Measurements from ENCODE around the gene PCDHB12. TPM values are rescaled to one million over a fixed set of nuclear protein-coding genes. Genes with fewer than 3 reads are reported as not detected.
"Not testable (repeated sequence)": the region's sequence is repeated elsewhere in the genome, so short reads cannot be mapped to it uniquely, and the experiment has no call there.

The PCDHB12 gene
- polyA plus RNA-seq, 3 donors from 2014 or later, result not detected

- not testable (repeated sequence) for H3K4me1 Mint-ChIP-seq, H3K27ac Mint-ChIP-seq, DNase-seq, H3K4me3 Mint-ChIP-seq
- Mint-ChIP-seq H3K27me3 (ENCODE audit: low read depth in 3 of 3) (peaks cover 6 to 33% (median 18%) of the 10 kb centered on the region in 3 donors), H3K36me3 (peaks cover 3 to 13% (median 4%) of the 10 kb centered on the region in 3 donors), H3K9me3 (peaks cover 10 to 65% (median 32%) of the 10 kb centered on the region in 6 donors)
Observed at GRCh38 chr5:141189131-141189530, 19.4 kb upstream of the PCDHB12 start.

GRCh38 chr5:141192110-141192725 lies 16.3 kb upstream of the PCDHB12 start, which contains the start of gene PCDHB10:
TSS of gene PCDHB10 (plus strand) at chr5:141192353. CDS start at chr5:141192553, 200 bp downstream.
- Mint-ChIP-seq H3K36me3 (peaks cover 0 to 10% (median 3%) of the 10 kb centered on the region in 3 donors), H3K27me3 (ENCODE audit: low read depth in 3 of 3) (peaks cover 4 to 31% (median 16%) of the 10 kb centered on the region in 3 donors), H3K9me3 (peaks cover 6 to 71% (median 37%) of the 10 kb centered on the region in 6 donors), H3K4me3 (peak within 1 kb of the TSS in 1 of 5 donors; percentile 33), H3K27ac (no peak within 1 kb of the TSS), H3K4me1 (peaks cover under 1 to 3% of the 10 kb centered on the region in 2 donors)
- DNase-seq, result peak in 1 of 3 donors; percentile 3

- not testable (repeated sequence) for H3K4me3 Mint-ChIP-seq, H3K4me1 Mint-ChIP-seq, DNase-seq, H3K27ac Mint-ChIP-seq, H3K36me3 Mint-ChIP-seq
- Mint-ChIP-seq H3K9me3 (peaks cover 13 to 75% (median 38%) of the 10 kb centered on the region in 6 donors), H3K27me3 (ENCODE audit: low read depth in 3 of 3) (peaks cover 4 to 25% (median 12%) of the 10 kb centered on the region in 3 donors)
Observed at GRCh38 chr5:141194332-141194731, 14.2 kb upstream of the PCDHB12 start.

GRCh38 chr5:141196363-141196762 lies 12.2 kb upstream of the PCDHB12 start:
- Mint-ChIP-seq H3K9me3 (peaks cover 22 to 76% (median 41%) of the 10 kb centered on the region in 6 donors), H3K4me3 (no peak overlapping the region), H3K36me3 (peaks cover 0 to 14% (median 9%) of the 10 kb centered on the region in 3 donors), H3K4me1 (peaks cover 0 to 1% of the 10 kb centered on the region in 2 donors), H3K27me3 (ENCODE audit: low read depth in 3 of 3) (peaks cover 4 to 21% (median 8%) of the 10 kb centered on the region in 3 donors), H3K27ac (no peak overlapping the region)
- DNase-seq, result no peak

- Mint-ChIP-seq H3K36me3 (peaks cover 0 to 8% (median 6%) of the 10 kb centered on the region in 3 donors), H3K4me3 (no peak within 1 kb of the TSS), H3K9me3 (peaks cover 15 to 66% (median 30%) of the 10 kb centered on the region in 6 donors), H3K27me3 (ENCODE audit: low read depth in 3 of 3) (peaks cover 2 to 21% (median 5%) of the 10 kb centered on the region in 3 donors), H3K4me1 (no peaks in the 10 kb centered on the region), H3K27ac (no peak within 1 kb of the TSS)
- DNase-seq, result no peak
Observed at GRCh38 chr5:141199359-141200235, 8.9 kb upstream of the PCDHB12 start, which contains the start of gene PCDHB11. TSS of gene PCDHB11 (plus strand) at chr5:141199627. CDS start at chr5:141199775, 148 bp downstream.

GRCh38 chr5:141201126-141201525 lies 7.4 kb upstream of the PCDHB12 start:
- H3K4me1 Mint-ChIP-seq, DNase-seq, H3K36me3 Mint-ChIP-seq, H3K27ac Mint-ChIP-seq, H3K4me3 Mint-ChIP-seq: not testable (repeated sequence)
- peaks cover 13 to 68% (median 27%) of the 10 kb centered on the region in 6 donors for H3K9me3 Mint-ChIP-seq
- H3K27me3 Mint-ChIP-seq (ENCODE audit: low read depth in 3 of 3), result peaks cover 0 to 23% (median 8%) of the 10 kb centered on the region in 3 donors

- not testable (repeated sequence) for H3K4me1 Mint-ChIP-seq, H3K36me3 Mint-ChIP-seq, DNase-seq, H3K4me3 Mint-ChIP-seq, H3K27ac Mint-ChIP-seq
- Mint-ChIP-seq H3K27me3 (ENCODE audit: low read depth in 3 of 3) (peaks cover 0 to 26% (median 8%) of the 10 kb centered on the region in 3 donors), H3K9me3 (peaks cover 9 to 63% (median 23%) of the 10 kb centered on the region in 6 donors)
Observed at GRCh38 chr5:141201646-141202045, 6.9 kb upstream of the PCDHB12 start.

GRCh38 chr5:141210281-141210680 lies 1.8 kb downstream of the PCDHB12 start:
- H3K27ac Mint-ChIP-seq, H3K36me3 Mint-ChIP-seq, DNase-seq, H3K4me1 Mint-ChIP-seq, H3K4me3 Mint-ChIP-seq: not testable (repeated sequence)
- Mint-ChIP-seq H3K9me3 (peaks cover 5 to 43% (median 11%) of the 10 kb centered on the region in 6 donors), H3K27me3 (ENCODE audit: low read depth in 3 of 3) (peaks cover 5 to 25% (median 14%) of the 10 kb centered on the region in 3 donors)

GRCh38 chr5:141210849-141211248 lies 2.3 kb downstream of the PCDHB12 start:
- H3K9me3 Mint-ChIP-seq, result peaks cover 5 to 39% (median 11%) of the 10 kb centered on the region in 6 donors
- H3K36me3 Mint-ChIP-seq, H3K4me3 Mint-ChIP-seq, H3K4me1 Mint-ChIP-seq, H3K27ac Mint-ChIP-seq, DNase-seq: not testable (repeated sequence)
- peaks cover 5 to 25% (median 12%) of the 10 kb centered on the region in 3 donors for H3K27me3 Mint-ChIP-seq (ENCODE audit: low read depth in 3 of 3)

GRCh38 chr5:141213656-141214339 lies 5.3 kb downstream of the PCDHB12 start, which contains the start of gene PCDHB13:
TSS of gene PCDHB13 (plus strand) at chr5:141213919. CDS start at chr5:141214124, 205 bp downstream.
- not testable (repeated sequence) for H3K27ac Mint-ChIP-seq, H3K36me3 Mint-ChIP-seq, H3K4me1 Mint-ChIP-seq
- Mint-ChIP-seq H3K27me3 (ENCODE audit: low read depth in 3 of 3) (peaks cover 5 to 23% (median 14%) of the 10 kb centered on the region in 3 donors), H3K9me3 (peaks cover 7 to 50% (median 19%) of the 10 kb centered on the region in 6 donors), H3K4me3 (peak within 1 kb of the TSS in 1 of 5 donors; percentile 20)
- DNase-seq, result peak in 1 of 3 donors; percentile 6

- Mint-ChIP-seq H3K27me3 (ENCODE audit: low read depth in 3 of 3) (peaks cover 5 to 20% (median 10%) of the 10 kb centered on the region in 3 donors), H3K9me3 (peaks cover 7 to 52% (median 18%) of the 10 kb centered on the region in 6 donors)
- H3K27ac Mint-ChIP-seq, result not testable (repeated sequence)
Observed at GRCh38 chr5:141214583-141214982, 6.1 kb downstream of the PCDHB12 start.

GRCh38 chr5:141215504-141215903 lies 7.0 kb downstream of the PCDHB12 start:
- H3K36me3 Mint-ChIP-seq, H3K4me3 Mint-ChIP-seq, DNase-seq, H3K27ac Mint-ChIP-seq, H3K4me1 Mint-ChIP-seq: not testable (repeated sequence)
- H3K27me3 Mint-ChIP-seq (ENCODE audit: low read depth in 3 of 3), result peaks cover 5 to 15% (median 8%) of the 10 kb centered on the region in 3 donors
- H3K9me3 Mint-ChIP-seq, result peaks cover 7 to 50% (median 16%) of the 10 kb centered on the region in 6 donors

More at GRCh38 chr5:141214583-141214982, 6.1 kb downstream of the PCDHB12 start:
- not testable (repeated sequence) for H3K36me3 Mint-ChIP-seq, DNase-seq, H3K4me1 Mint-ChIP-seq
- H3K4me3 Mint-ChIP-seq, result peak overlapping the region in 1 of 5 donors; percentile 20

GRCh38 chr5:141216035-141216434 lies 7.5 kb downstream of the PCDHB12 start:
- H3K4me3 Mint-ChIP-seq, DNase-seq, H3K36me3 Mint-ChIP-seq, H3K27ac Mint-ChIP-seq, H3K4me1 Mint-ChIP-seq: not testable (repeated sequence)
- H3K9me3 Mint-ChIP-seq, result peaks cover 4 to 50% (median 15%) of the 10 kb centered on the region in 6 donors
- H3K27me3 Mint-ChIP-seq (ENCODE audit: low read depth in 3 of 3), result peaks cover 5 to 15% (median 8%) of the 10 kb centered on the region in 3 donors

Data from immature natural killer cell (primary cell).